Peyer's patch (tissue), 4 donors: ENCODE data around the gene TMEM72. TPM values are rescaled to one million over a fixed set of nuclear protein-coding genes. Genes with fewer than 3 reads are reported as not detected.

ENCODE experiments used
- DNase-seq, 3 donors: peaks; one replicate each; pipeline ENCODE4 v3.0.0-alpha.2; 2017 to 2019
- H3K27ac ChIP-seq, 4 donors: fragments of 200-600 bp; sonication (generic); one replicate each; pipeline ENCODE4 v1.5.1; 2016 to 2019
- H3K27me3 ChIP-seq, 2 donors: fragments of 200-600 bp; sonication (generic); one replicate each; pipeline ENCODE4 v1.5.1; 2019
- H3K36me3 ChIP-seq, 3 donors: fragments of 200-600 bp; sonication (generic); one replicate each; pipeline ENCODE4 v1.5.1; 2016 to 2019
- H3K4me1 ChIP-seq, 4 donors: fragments of 200-600 bp; sonication (generic); one replicate each; pipeline ENCODE4 v1.5.1; 2016 to 2019
- H3K4me3 ChIP-seq, 4 donors: fragments of 200-600 bp; sonication (generic); 1 replicate in 3 of 4; 2 replicates in 1 of 4; pipeline ENCODE4 v1.5.1; 2016 to 2019; ENCODE audit warnings: mild to moderate bottlenecking in 1 of 4
- H3K9me3 ChIP-seq, 4 donors: fragments of 200-600 bp; sonication (generic); one replicate each; pipeline ENCODE4 v1.5.1; 2016 to 2019; ENCODE audit warnings: mild to moderate bottlenecking in 1 of 4
- CTCF ChIP-seq, 6 experiments: fragments of 450-650 bp in 4 of 6; fragments of 200-600 bp in 2 of 6; sonication (generic) in 1 of 6; IDR thresholded peaks; one replicate each; pipeline ENCODE4 v1.5.1; 2017 to 2019; ENCODE audit warnings: antibody characterized with exemption in 6 of 6, mild to moderate bottlenecking in 3 of 6, moderate library complexity in 1 of 6
- POLR2A ChIP-seq, 2 donors: fragments of 450-650 bp; IDR thresholded peaks; one replicate each; pipeline ENCODE4 v1.5.1; 2017; ENCODE audit warnings: antibody characterized with exemption in 2 of 2, mild to moderate bottlenecking in 2 of 2, moderate library complexity in 2 of 2
- total RNA-seq, 4 donors: library from RNA; depleted of rRNA; stranded (reverse); fragments of >200 nt; gene quantifications; one replicate each; pipeline ENCODE4 v1.1.0, GENCODE V29; 2016

TMEM72 gene
- total RNA-seq, 4 donors from 2014 or later, result 0.53 TPM; not detected in 3

- Histone ChIP-seq H3K4me3 (peak overlapping the region in 3 of 4 donors; percentile 41 to 62 (median 58)), H3K4me1 (peaks cover 4 to 48% (median 13%) of the 10 kb centered on the region in 4 donors), H3K27ac (peak overlapping the region; percentile 59 to 84 (median 72)), H3K27me3 (no peaks in the 10 kb centered on the region), H3K9me3 (no peaks in the 10 kb centered on the region), H3K36me3 (peaks cover 0 to 12% (median 0%) of the 10 kb centered on the region in 3 donors)
- TF ChIP-seq POLR2A (IDR thresholded peaks at IDR 0.05), result no peak
- TF ChIP-seq CTCF (IDR thresholded peaks at IDR 0.05), result no peak
- peak in 1 of 3 donors; percentile 49 for DNase-seq
Observed at GRCh38 chr10:44975431-44976331, 64.5 kb downstream of the TMEM72 start.

GRCh38 chr10:44976352-44977198 is 65.4 kb downstream of the TMEM72 start:
- H3K4me1 ChIP-seq, result peaks cover 4 to 55% (median 13%) of the 10 kb centered on the region in 4 donors
- TF ChIP-seq POLR2A (IDR thresholded peaks at IDR 0.05), result no peak
- TF ChIP-seq CTCF (IDR thresholded peaks at IDR 0.05), result no peak
- no peak for DNase-seq

GRCh38 chr10:44977287-44978212 is 66.4 kb downstream of the TMEM72 start:
- DNase-seq, result peak in 1 of 3 donors; percentile 49
- H3K4me3 ChIP-seq, result peak overlapping the region; percentile 24 to 62 (median 42)
- H3K4me1 ChIP-seq, result peaks cover 4 to 65% (median 13%) of the 10 kb centered on the region in 4 donors

More at GRCh38 chr10:44976352-44977198, 65.4 kb downstream of the TMEM72 start:
- Histone ChIP-seq H3K36me3 (peaks cover 0 to 3% (median 0%) of the 10 kb centered on the region in 3 donors), H3K4me3 (peak overlapping the region; percentile 24 to 62 (median 42)), H3K27ac (peak overlapping the region; percentile 52 to 84 (median 72)), H3K27me3 (no peaks in the 10 kb centered on the region), H3K9me3 (no peaks in the 10 kb centered on the region)

DNA sequence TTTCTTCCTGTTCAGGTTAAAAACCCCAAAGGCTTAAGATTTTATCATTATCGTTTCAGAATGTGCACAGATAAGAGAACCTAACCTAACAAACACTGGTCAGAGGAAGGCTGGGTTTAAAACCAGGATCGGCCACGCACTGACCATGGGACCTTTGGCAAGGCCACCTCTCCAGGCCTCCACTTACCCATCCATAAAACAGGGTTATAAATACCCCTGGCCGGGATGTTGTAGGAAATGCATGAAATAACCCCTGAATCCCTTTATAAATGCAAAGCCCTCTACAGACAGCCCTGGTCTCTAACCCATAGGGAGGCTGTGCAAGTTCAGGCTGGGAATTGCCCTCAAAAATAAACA is 67.1 kb downstream of the TMEM72 start:
- TF ChIP-seq POLR2A (IDR thresholded peaks at IDR 0.05) (no peak), CTCF (IDR thresholded peaks at IDR 0.05) (no peak)
- Histone ChIP-seq H3K36me3 (no peaks in the 10 kb centered on the region), H3K27ac (peak overlapping the region; percentile 52 to 84 (median 72)), H3K4me3 (peak overlapping the region; percentile 24 to 62 (median 42)), H3K4me1 (peaks cover 4 to 63% (median 12%) of the 10 kb centered on the region in 4 donors), H3K27me3 (no peaks in the 10 kb centered on the region), H3K9me3 (no peaks in the 10 kb centered on the region)
- no peak for DNase-seq

More at GRCh38 chr10:44977287-44978212, 66.4 kb downstream of the TMEM72 start:
- Histone ChIP-seq H3K27me3 (no peaks in the 10 kb centered on the region), H3K27ac (peak overlapping the region; percentile 52 to 84 (median 72)), H3K9me3 (no peaks in the 10 kb centered on the region), H3K36me3 (no peaks in the 10 kb centered on the region)
- no peak for TF ChIP-seq POLR2A (IDR thresholded peaks at IDR 0.05)
- TF ChIP-seq CTCF (IDR thresholded peaks at IDR 0.05), result no peak
